Activated CD4-positive, alpha-beta T cell treated with anti-CD3 and anti-CD28 coated beads, Interleukin-10, Interleukin-2, amounts not matched to agents 100 ng/mL and 50 ng/mL, durations not matched to agents 16 hours and 8 hours (primary cell): ENCODE data around the gene KLF2.
"Not testable (repeated sequence)": the region's sequence is repeated elsewhere in the genome, so short reads cannot be mapped to it uniquely, and the experiment has no call there.

Source experiments
- DNase-seq: peaks from one replicate; pipeline ENCODE4 v3.0.0-alpha.2; 2020

KLF2 gene

GRCh38 chr19:16324384-16325160 lies at the start of gene KLF2:
KLF2 (plus strand) TSS chr19:16324826; CDS start chr19:16324924, 98 bp downstream.
- peak; percentile 81 for DNase-seq

- no peak for DNase-seq
Observed at GRCh38 chr19:16280306-16280705, 44.3 kb upstream of the KLF2 start.

- DNase-seq, result no peak
Observed at GRCh38 chr19:16281743-16282142, 42.9 kb upstream of the KLF2 start.

GRCh38 chr19:16283210-16284061 lies 41.2 kb upstream of the KLF2 start:
- DNase-seq, result peak; percentile 51

GRCh38 chr19:16284505-16284904 lies 40.1 kb upstream of the KLF2 start:
- no peak for DNase-seq

GRCh38 chr19:16285079-16285478 lies 39.5 kb upstream of the KLF2 start:
- not testable (repeated sequence) for DNase-seq

- no peak for DNase-seq
Observed at GRCh38 chr19:16285769-16286498, 38.7 kb upstream of the KLF2 start.

- DNase-seq, result no peak
Observed at GRCh38 chr19:16288544-16288943, 36.1 kb upstream of the KLF2 start.

- no peak for DNase-seq
Observed at GRCh38 chr19:16289594-16289993, 35.0 kb upstream of the KLF2 start.

- DNase-seq, result no peak
Observed at GRCh38 chr19:16290692-16291091, 33.9 kb upstream of the KLF2 start.

GRCh38 chr19:16293118-16294091 lies 31.2 kb upstream of the KLF2 start:
- DNase-seq, result no peak

GRCh38 chr19:16295057-16295456 lies 29.6 kb upstream of the KLF2 start:
- DNase-seq, result no peak

GRCh38 chr19:16296713-16297112 lies 27.9 kb upstream of the KLF2 start:
- DNase-seq, result no peak

GRCh38 chr19:16297575-16298178 lies 26.9 kb upstream of the KLF2 start:
- DNase-seq, result no peak

- DNase-seq, result no peak
Observed at GRCh38 chr19:16298334-16298733, 26.3 kb upstream of the KLF2 start.

- DNase-seq, result no peak
Observed at GRCh38 chr19:16301999-16302694, 22.5 kb upstream of the KLF2 start.

- no peak for DNase-seq
Observed at GRCh38 chr19:16303755-16304154, 20.9 kb upstream of the KLF2 start.

GRCh38 chr19:16304511-16304910 lies 20.1 kb upstream of the KLF2 start:
- not testable (repeated sequence) for DNase-seq

- DNase-seq, result not testable (repeated sequence)
Observed at GRCh38 chr19:16305060-16305459, 19.6 kb upstream of the KLF2 start.

- DNase-seq, result no peak
Observed at GRCh38 chr19:16306728-16307402, 17.8 kb upstream of the KLF2 start.
